GM18511 (cell line): Measurements from ENCODE around the gene SNIP1.
A peak's percentile ranks its signal among the peaks of the same experiment; 100 is the strongest.
"Not testable (repeated sequence)": the region's sequence is repeated elsewhere in the genome, so short reads cannot be mapped to it uniquely, and the experiment has no call there.

ENCODE experiments used
- ATAC-seq: cut with Tn5 transposase; IDR thresholded peaks from one replicate; pipeline ENCODE4 v1.9.1; 2021; ENCODE audit warnings: mild to moderate bottlenecking, moderate library complexity; ENCODE audit not compliant: unreplicated experiment

The SNIP1 gene

GRCh38 chr1:37514350-37515184 is 39.5 kb downstream of the SNIP1 start, which contains the start of gene MEAF6:
TSS of gene MEAF6 (minus strand) at chr1:37514766. CDS start at chr1:37514746, 20 bp downstream.
- ATAC-seq: peak; percentile 92

GRCh38 chr1:37513795-37514349 is 40.2 kb downstream of the SNIP1 start:
- ATAC-seq: peak; percentile 55

- no peak for ATAC-seq
Measured at GRCh38 chr1:37509181-37509580, 44.9 kb downstream of the SNIP1 start.

- ATAC-seq: no peak
Measured at GRCh38 chr1:37506740-37507139, 47.4 kb downstream of the SNIP1 start.

- ATAC-seq: not testable (repeated sequence)
Measured at GRCh38 chr1:37502791-37503190, 51.3 kb downstream of the SNIP1 start.

GRCh38 chr1:37502104-37502503 is 52.0 kb downstream of the SNIP1 start:
- ATAC-seq: no peak

- ATAC-seq: no peak
Measured at GRCh38 chr1:37501661-37502060, 52.4 kb downstream of the SNIP1 start.

GRCh38 chr1:37498872-37499617 is 55.0 kb downstream of the SNIP1 start:
- no peak for ATAC-seq

- ATAC-seq: no peak
Measured at GRCh38 chr1:37497832-37498231, 56.3 kb downstream of the SNIP1 start.

- no peak for ATAC-seq
Measured at GRCh38 chr1:37495875-37496274, 58.2 kb downstream of the SNIP1 start.

- no peak for ATAC-seq
Measured at GRCh38 chr1:37493336-37494098, 60.6 kb downstream of the SNIP1 start.

- ATAC-seq: no peak
Measured at GRCh38 chr1:37487619-37487984, 66.5 kb downstream of the SNIP1 start.

GRCh38 chr1:37486680-37487618 is 67.1 kb downstream of the SNIP1 start:
- ATAC-seq: no peak

GRCh38 chr1:37485902-37486679 is 68.0 kb downstream of the SNIP1 start:
- ATAC-seq: no peak
